H9 (cell line): ENCODE data around the gene GAP43. TPM values are rescaled to one million over a fixed set of nuclear protein-coding genes. Genes with fewer than 3 reads are reported as not detected.

Experiments
- DNase-seq: peaks from one replicate; pipeline ENCODE4 v3.0.0-alpha.2; 2017
- H2AFZ ChIP-seq: one replicate; pipeline ENCODE4 v1.6.1; 2013; ENCODE audit warnings: mild to moderate bottlenecking, low read length, control low read depth, moderate library complexity
- H2AK5ac ChIP-seq: 2 replicates; pipeline ENCODE4 v1.6.1; 2013; ENCODE audit warnings: low read length, control low read depth, mixed read lengths; ENCODE audit not compliant: insufficient read length
- H2BK120ac ChIP-seq: one replicate; pipeline ENCODE4 v1.6.1; 2013; ENCODE audit warnings: low read depth, mild to moderate bottlenecking, low read length, control low read depth, inconsistent platforms; ENCODE audit not compliant: poor library complexity, severe bottlenecking
- H2BK12ac ChIP-seq: 2 replicates; pipeline ENCODE4 v1.6.1; 2013; ENCODE audit warnings: low read length, control low read depth, mixed read lengths, low read depth; ENCODE audit not compliant: insufficient read length
- H2BK15ac ChIP-seq: 2 replicates; pipeline ENCODE4 v1.6.1; 2013; ENCODE audit warnings: low read depth, low read length, control low read depth
- H2BK20ac ChIP-seq: one replicate; pipeline ENCODE4 v1.6.1; 2013; ENCODE audit warnings: low read depth, mild to moderate bottlenecking, low read length, control low read depth, inconsistent platforms; ENCODE audit not compliant: poor library complexity, severe bottlenecking
- H2BK5ac ChIP-seq: 2 replicates; pipeline ENCODE4 v1.6.1; 2013; ENCODE audit warnings: low read length, control low read depth, mixed read lengths; ENCODE audit not compliant: insufficient read length
- H3K14ac ChIP-seq: 2 replicates; pipeline ENCODE4 v1.6.1; 2013; ENCODE audit warnings: low read length, control low read depth; ENCODE audit not compliant: insufficient read depth
- H3K18ac ChIP-seq: 2 replicates; pipeline ENCODE4 v1.6.1; 2013; ENCODE audit warnings: low read depth, mild to moderate bottlenecking, mixed read lengths, low read length, control low read depth; ENCODE audit not compliant: insufficient read length
- H3K23ac ChIP-seq: 2 replicates; pipeline ENCODE4 v1.6.1; 2013; ENCODE audit warnings: low read length, control low read depth, mixed read lengths, low read depth; ENCODE audit not compliant: insufficient read length
- H3K23me2 ChIP-seq: 2 replicates; pipeline ENCODE4 v1.6.1; 2013; ENCODE audit warnings: low read depth, mild to moderate bottlenecking, mixed read lengths, low read length, control low read depth; ENCODE audit not compliant: insufficient read length, poor library complexity, severe bottlenecking
- H3K27ac ChIP-seq: 2 replicates; pipeline ENCODE4 v1.5.1; 2013; ENCODE audit warnings: low read length, control low read depth, mixed read lengths, low read depth; ENCODE audit not compliant: insufficient read length
- H3K27me3 ChIP-seq: 2 replicates; pipeline ENCODE4 v1.6.1; 2013; ENCODE audit warnings: low read length, control low read depth, inconsistent platforms; ENCODE audit not compliant: insufficient read depth
- H3K4ac ChIP-seq: 2 replicates; pipeline ENCODE4 v1.6.1; 2013; ENCODE audit warnings: low read depth, mild to moderate bottlenecking, control low read depth, inconsistent platforms, low read length, moderate library complexity
- H3K4me1 ChIP-seq: 2 replicates; pipeline ENCODE4 v1.6.1; 2013; ENCODE audit warnings: low read length, control low read depth, inconsistent platforms; ENCODE audit not compliant: insufficient read depth
- H3K4me2 ChIP-seq: 2 replicates; pipeline ENCODE4 v1.6.1; 2013; ENCODE audit warnings: low read length, control low read depth, mixed read lengths; ENCODE audit not compliant: insufficient read length, insufficient read depth
- H3K56ac ChIP-seq: 2 replicates; pipeline ENCODE4 v1.6.1; 2013; ENCODE audit warnings: low read depth, mild to moderate bottlenecking, mixed read lengths, low read length, control low read depth; ENCODE audit not compliant: insufficient read length
- H3K79me1 ChIP-seq: 2 replicates; pipeline ENCODE4 v1.6.1; 2013; ENCODE audit warnings: low read depth, mild to moderate bottlenecking, moderate library complexity, low read length, control low read depth, inconsistent platforms; ENCODE audit not compliant: insufficient read depth, poor library complexity, severe bottlenecking
- H3K79me2 ChIP-seq: 2 replicates; pipeline ENCODE4 v1.6.1; 2013; ENCODE audit warnings: low read length, control low read depth, inconsistent platforms; ENCODE audit not compliant: insufficient read depth
- H3K9ac ChIP-seq: 2 replicates; pipeline ENCODE4 v1.6.1; 2013; ENCODE audit warnings: low read length, control low read depth, mixed read lengths; ENCODE audit not compliant: insufficient read length; ENCODE audit errors: extremely low read depth
- H3K9me3 ChIP-seq: one replicate; pipeline ENCODE4 v1.6.1; 2013; ENCODE audit warnings: low read depth, low read length, inconsistent platforms; ENCODE audit not compliant: control insufficient read depth
- H3T11ph ChIP-seq: one replicate; pipeline ENCODE4 v1.6.1; 2013; ENCODE audit warnings: mild to moderate bottlenecking, low read length, control low read depth, inconsistent platforms
- H4K20me1 ChIP-seq: one replicate; pipeline ENCODE4 v1.6.1; 2013; ENCODE audit not compliant: control insufficient read depth, insufficient read length, insufficient read depth
- H4K5ac ChIP-seq: 2 replicates; pipeline ENCODE4 v1.6.1; 2013; ENCODE audit warnings: low read depth, mild to moderate bottlenecking, mixed read lengths, low read length, control low read depth; ENCODE audit not compliant: insufficient read length
- H4K8ac ChIP-seq: replicated peaks from 2 replicates; pipeline ENCODE4 v1.6.1; 2013; ENCODE audit warnings: low read length, control low read depth, mixed read lengths, low read depth; ENCODE audit not compliant: insufficient read length
- H4K91ac ChIP-seq: 2 replicates; pipeline ENCODE4 v1.6.1; 2013; ENCODE audit warnings: low read depth, mild to moderate bottlenecking, moderate library complexity, mixed read lengths, low read length, control low read depth; ENCODE audit not compliant: insufficient read length
- H3K27ac Mint-ChIP-seq, 3 experiments: 2 replicates in 2 of 3; 3 replicates in 1 of 3; pipeline ENCODE4 v1.8.0; 2020 to 2021; ENCODE audit warnings: mixed read lengths in 3 of 3, mild to moderate bottlenecking in 1 of 3, moderate library complexity in 1 of 3
- H3K27me3 Mint-ChIP-seq: 2 replicates; pipeline ENCODE4 v1.8.0; 2021; ENCODE audit warnings: low read depth, mild to moderate bottlenecking, moderate library complexity, mixed read lengths
- H3K36me3 Mint-ChIP-seq, 3 experiments: 2 replicates in 2 of 3; 3 replicates in 1 of 3; pipeline ENCODE4 v1.8.0; 2020 to 2021; ENCODE audit warnings: low read depth in 3 of 3, mixed read lengths in 3 of 3; ENCODE audit not compliant: insufficient read depth in 1 of 3
- H3K4me1 Mint-ChIP-seq, 2 experiments: 2 replicates each; pipeline ENCODE4 v1.8.0; 2020; ENCODE audit warnings: mixed read lengths in 2 of 2
- H3K4me3 Mint-ChIP-seq, 2 experiments: 2 replicates in 1 of 2; 3 replicates in 1 of 2; pipeline ENCODE4 v1.8.0; 2020 to 2021; ENCODE audit warnings: mild to moderate bottlenecking in 2 of 2, mixed read lengths in 2 of 2, moderate library complexity in 1 of 2
- H3K9me3 Mint-ChIP-seq, 2 experiments: 2 replicates in 1 of 2; 3 replicates in 1 of 2; pipeline ENCODE4 v1.8.0; 2020; ENCODE audit warnings: mild to moderate bottlenecking in 2 of 2, mixed read lengths in 2 of 2, moderate library complexity in 1 of 2
- CTCF ChIP-seq: fragments of 200-600 bp; sonication (generic); conservative IDR thresholded peaks from 3 replicates; pipeline ENCODE4 v1.8.0; 2021; ENCODE audit warnings: antibody characterized with exemption, mild to moderate bottlenecking
- total RNA-seq: library from RNA; stranded (reverse); gene quantifications from 2 replicates; pipeline ENCODE4 v1.2.1, GENCODE V29; 2021

The GAP43 gene
- total RNA-seq, 1 experiment from 2014 or later: 12.8 TPM

GRCh38 chr3:115685097-115685496 is 61.8 kb downstream of the GAP43 start:
- no peaks in the 10 kb centered on the region for H4K20me1 ChIP-seq
- no peaks in the 10 kb centered on the region for H3K23me2 ChIP-seq
- no peaks in the 10 kb centered on the region for H3K79me2 ChIP-seq
- no peak overlapping the region for H2BK20ac ChIP-seq
- no peak for DNase-seq
- no peak overlapping the region for H3K4me2 ChIP-seq
- no peak overlapping the region for H3K27ac ChIP-seq
- H2BK12ac ChIP-seq: no peak overlapping the region
- H3K36me3 Mint-ChIP-seq: peaks cover 0 to 3% (median 0%) of the 10 kb centered on the region in 3 experiments; a peak in 1 of 7 replicates
- no peak overlapping the region for H2BK120ac ChIP-seq
- H3K4me1 Mint-ChIP-seq: peaks cover 8 to 13% of the 10 kb centered on the region in 2 experiments
- no peak overlapping the region for H4K91ac ChIP-seq
- no peak overlapping the region for H3K14ac ChIP-seq
- H2AK5ac ChIP-seq: no peak overlapping the region
- no peak overlapping the region for H3K9ac ChIP-seq
- TF ChIP-seq CTCF: no peak
- H2BK5ac ChIP-seq: no peak overlapping the region
- H3K79me1 ChIP-seq: no peaks in the 10 kb centered on the region
- H3K18ac ChIP-seq: no peak overlapping the region
- no peaks in the 10 kb centered on the region for H3K27me3 ChIP-seq
- H3K9me3 Mint-ChIP-seq: no peaks in the 10 kb centered on the region
- no peak overlapping the region for H3K4ac ChIP-seq
- no peak overlapping the region for H3T11ph ChIP-seq
- no peak overlapping the region for H4K5ac ChIP-seq
- no peaks in the 10 kb centered on the region for H3K9me3 ChIP-seq
- no peak overlapping the region for H3K4me3 Mint-ChIP-seq
- no peak overlapping the region for H2BK15ac ChIP-seq
- H3K23ac ChIP-seq: no peak overlapping the region
- H3K27me3 Mint-ChIP-seq: no peaks in the 10 kb centered on the region
- H2AFZ ChIP-seq: no peak overlapping the region
- H3K4me1 ChIP-seq: no peaks in the 10 kb centered on the region
- H4K8ac ChIP-seq: no peak overlapping the region
- no peak overlapping the region for H3K27ac Mint-ChIP-seq
- no peak overlapping the region for H3K56ac ChIP-seq
